GM18909 (cell line): ENCODE data around the gene EFNA1.

ENCODE experiments used
- ATAC-seq: cut with Tn5 transposase; IDR thresholded peaks from one replicate; pipeline ENCODE4 v1.9.1; 2021; ENCODE audit warnings: mild to moderate bottlenecking; ENCODE audit not compliant: unreplicated experiment, poor library complexity

Gene EFNA1

DNA sequence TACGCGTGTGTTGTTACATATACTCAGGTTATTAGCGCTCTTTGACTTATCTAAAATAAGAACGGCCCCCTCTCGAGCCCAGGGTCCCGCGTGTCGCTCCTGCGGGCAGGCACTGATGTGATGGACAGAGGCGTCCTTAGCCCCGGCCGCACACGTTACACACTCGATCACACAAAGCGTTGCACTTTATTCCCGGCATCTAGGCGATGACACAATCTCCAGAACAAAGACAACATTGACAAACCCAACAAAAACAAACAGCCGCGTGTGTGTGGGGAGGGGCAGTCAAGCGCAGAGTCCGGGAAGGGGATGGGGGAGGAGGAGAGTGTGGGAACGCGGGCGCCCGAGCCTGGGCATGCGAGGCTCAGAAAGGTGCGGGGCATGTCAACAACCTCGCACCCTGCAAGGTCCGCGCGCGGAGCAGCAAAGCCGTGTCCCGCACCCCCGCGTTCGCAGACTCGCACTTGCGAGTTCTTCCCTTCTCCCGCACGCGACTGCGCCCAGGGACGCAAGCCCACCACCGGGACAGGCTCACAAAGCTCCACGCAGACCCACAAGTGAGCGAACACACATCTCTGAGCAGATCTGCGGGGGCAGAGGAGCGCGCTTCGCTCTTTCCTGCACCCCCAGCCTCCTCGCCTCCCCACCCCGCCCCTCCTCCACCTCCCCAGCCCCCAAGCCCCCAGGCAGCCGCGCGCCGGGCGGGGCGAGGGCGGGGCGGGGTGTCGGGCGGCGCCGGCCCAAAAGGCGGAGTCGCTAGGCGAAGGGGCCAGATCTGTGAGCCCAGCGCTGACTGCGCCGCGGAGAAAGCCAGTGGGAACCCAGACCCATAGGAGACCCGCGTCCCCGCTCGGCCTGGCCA lies at the start of gene EFNA1:
Gene EFNA1 (plus strand): TSS at position 772 of the 862 bp plus-strand sequence. CDS start 102 bp downstream, outside the sequence.
- ATAC-seq, result no peak

- ATAC-seq, result peak; percentile 46
These were observed 49.0 kb upstream of the EFNA1 start, which contains the start of gene EFNA3 for GRCh38 chr1:155078469-155079209. TSS of gene EFNA3 (plus strand) at chr1:155078837. CDS start at chr1:155078942, 105 bp downstream.

DNA sequence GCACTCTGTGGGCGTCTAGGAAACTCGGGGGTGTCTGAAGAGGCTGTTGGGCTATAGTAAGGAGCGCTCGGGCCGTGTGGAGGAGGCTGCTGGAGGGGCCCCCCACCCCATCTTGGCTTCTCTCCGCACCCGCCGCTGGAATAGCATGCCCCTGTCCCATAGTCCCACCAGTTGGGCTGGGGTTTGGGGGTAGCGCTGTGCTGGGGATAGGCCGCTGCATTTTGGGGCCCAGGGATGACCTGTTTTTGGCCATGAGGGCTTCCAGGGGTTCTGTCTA lies 48.5 kb upstream of the EFNA1 start:
- ATAC-seq, result no peak

DNA sequence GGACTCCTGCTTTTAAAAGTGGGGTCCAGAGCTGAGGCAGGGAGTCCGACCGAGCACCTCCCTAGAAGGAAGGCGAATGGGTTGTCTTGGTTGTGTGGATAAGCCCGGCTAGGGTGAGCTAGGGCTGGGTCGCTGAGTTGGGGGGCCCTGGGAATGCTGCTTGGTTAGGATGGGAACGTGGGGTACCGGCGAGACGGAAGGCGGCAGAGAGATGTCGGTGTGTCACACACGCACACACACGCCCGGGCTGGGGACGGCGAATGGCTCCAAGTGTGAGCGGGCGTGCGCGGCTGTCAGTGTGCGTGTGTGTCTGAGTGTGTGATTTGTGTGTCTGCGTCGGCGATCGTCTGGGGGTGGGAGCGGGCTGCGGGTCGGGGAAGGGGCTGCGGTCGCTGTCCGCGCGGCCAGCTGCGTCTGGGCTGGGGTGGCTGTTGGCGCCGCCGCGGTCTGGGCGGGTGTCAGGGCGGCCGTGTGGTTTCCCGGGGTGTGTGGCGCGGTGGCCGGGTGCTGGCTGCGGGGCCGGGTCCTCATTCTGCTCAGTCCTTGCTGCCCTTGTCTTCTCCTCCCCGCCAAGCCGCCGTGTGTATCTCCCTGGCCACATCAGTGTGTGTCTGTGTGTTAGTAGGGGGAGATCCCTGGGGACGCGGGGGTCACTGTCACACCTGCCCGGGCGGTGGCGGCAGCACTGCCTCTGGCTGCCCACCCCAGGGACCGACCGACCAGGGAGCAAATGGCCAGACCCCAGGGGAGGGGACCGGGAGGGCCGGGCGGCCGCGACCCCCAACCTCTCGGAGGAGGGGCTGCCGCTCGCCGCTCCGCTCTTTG lies 48.0 kb upstream of the EFNA1 start:
- no peak for ATAC-seq

GRCh38 chr1:155080312-155081228 lies 47.1 kb upstream of the EFNA1 start:
- ATAC-seq, result no peak

DNA sequence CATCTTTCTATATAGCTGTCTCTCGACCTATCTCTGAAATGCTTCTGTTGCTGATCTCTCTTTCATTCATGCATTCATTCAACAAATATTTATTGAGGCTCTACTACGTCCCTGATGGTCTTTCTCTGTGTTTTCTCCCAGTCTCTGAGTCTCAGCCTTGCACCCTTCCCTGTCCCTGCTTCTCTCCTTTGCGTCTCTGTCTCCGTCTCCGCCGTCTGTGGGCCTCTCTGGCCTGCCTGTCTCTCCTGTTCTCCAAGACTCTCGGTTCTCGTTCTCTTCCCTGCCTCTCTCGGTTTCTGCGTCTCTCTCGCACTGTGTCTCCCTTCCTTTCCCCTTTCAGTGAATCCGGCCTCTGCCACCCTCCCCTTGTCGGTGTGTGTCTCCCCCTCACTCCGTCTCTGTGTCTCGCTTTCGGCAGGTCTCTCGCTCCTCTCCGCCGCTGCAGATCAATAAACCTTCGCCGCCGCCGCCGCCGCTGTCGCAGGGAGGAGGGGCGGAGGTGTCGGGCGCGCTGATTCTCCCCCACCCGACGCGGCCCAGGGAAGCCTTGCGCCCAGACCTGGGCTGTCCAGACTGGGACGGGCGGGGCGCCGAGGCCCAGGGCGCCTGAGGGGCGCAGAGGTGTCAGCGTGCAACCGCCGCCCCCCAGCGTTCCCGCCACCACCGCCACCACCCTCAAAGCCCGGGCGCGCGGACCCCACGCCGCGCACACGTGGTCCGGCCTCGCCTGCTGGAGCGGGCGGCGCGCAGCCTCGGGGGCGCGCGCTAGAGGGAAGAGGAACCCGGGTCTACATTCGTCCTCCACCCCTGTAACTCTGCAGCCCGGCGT lies 46.0 kb upstream of the EFNA1 start:
- ATAC-seq, result no peak

- ATAC-seq, result no peak
These were observed 45.2 kb upstream of the EFNA1 start for GRCh38 chr1:155082301-155083051.

GRCh38 chr1:155083052-155083541 lies 44.6 kb upstream of the EFNA1 start:
- no peak for ATAC-seq

- ATAC-seq, result peak; percentile 1
These were observed 43.6 kb upstream of the EFNA1 start for GRCh38 chr1:155083865-155084721.

DNA sequence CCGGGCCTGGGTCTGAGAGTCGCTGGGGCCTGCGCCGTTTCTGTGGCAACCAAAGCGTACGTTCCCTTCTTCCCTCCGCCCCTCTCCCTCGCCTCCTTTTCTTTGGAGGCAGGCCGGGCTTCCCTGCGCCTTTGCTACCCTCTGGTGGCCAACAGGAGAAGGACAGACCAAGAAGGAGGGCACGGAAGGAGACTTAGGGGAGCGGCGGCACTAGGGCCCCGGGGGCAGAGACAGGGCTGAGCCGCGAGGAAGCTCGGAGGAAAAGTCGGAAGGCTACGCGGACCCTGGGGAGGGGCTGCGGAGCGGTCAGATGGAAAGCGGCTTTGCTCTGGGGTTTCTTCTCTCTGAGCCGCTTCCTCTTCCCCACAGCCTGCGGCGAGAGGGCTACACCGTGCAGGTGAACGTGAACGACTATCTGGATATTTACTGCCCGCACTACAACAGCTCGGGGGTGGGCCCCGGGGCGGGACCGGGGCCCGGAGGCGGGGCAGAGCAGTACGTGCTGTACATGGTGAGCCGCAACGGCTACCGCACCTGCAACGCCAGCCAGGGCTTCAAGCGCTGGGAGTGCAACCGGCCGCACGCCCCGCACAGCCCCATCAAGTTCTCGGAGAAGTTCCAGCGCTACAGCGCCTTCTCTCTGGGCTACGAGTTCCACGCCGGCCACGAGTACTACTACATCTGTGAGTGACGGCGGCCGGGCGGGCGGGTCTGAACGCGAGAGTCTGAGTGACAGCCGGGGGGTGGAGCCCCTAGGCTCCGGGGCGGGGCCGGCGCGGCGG lies 42.8 kb upstream of the EFNA1 start:
- ATAC-seq, result peak; percentile 78

- ATAC-seq, result no peak
These were observed 42.1 kb upstream of the EFNA1 start for GRCh38 chr1:155085504-155086127.

DNA sequence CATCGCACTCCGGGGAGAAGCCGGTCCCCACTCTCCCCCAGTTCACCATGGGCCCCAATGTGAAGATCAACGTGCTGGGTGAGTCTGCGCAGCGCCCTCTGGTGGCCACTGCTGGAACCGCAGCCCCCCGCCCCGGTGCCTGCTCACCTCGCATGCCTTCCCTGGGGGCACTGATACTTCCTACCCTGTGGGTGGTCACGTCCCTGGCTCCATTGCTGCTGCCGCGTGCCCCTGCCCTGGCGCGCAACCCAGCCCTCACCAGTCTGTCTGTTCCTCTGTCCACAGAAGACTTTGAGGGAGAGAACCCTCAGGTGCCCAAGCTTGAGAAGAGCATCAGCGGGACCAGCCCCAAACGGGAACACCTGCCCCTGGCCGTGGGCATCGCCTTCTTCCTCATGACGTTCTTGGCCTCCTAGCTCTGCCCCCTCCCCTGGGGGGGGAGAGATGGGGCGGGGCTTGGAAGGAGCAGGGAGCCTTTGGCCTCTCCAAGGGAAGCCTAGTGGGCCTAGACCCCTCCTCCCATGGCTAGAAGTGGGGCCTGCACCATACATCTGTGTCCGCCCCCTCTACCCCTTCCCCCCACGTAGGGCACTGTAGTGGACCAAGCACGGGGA lies 41.4 kb upstream of the EFNA1 start:
- no peak for ATAC-seq

DNA sequence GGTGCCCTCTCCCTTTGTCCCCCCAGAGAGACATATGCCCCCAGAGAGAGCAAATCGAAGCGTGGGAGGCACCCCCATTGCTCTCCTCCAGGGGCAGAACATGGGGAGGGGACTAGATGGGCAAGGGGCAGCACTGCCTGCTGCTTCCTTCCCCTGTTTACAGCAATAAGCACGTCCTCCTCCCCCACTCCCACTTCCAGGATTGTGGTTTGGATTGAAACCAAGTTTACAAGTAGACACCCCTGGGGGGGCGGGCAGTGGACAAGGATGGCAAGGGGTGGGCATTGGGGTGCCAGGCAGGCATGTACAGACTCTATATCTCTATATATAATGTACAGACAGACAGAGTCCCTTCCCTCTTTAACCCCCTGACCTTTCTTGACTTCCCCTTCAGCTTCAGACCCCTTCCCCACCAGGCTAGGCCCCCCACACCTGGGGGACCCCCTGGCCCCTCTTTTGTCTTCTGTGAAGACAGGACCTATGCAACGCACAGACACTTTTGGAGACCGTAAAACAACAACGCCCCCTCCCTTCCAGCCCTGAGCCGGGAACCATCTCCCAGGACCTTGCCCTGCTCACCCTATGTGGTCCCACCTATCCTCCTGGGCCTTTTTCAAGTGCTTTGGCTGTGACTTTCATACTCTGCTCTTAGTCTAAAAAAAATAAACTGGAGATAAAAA lies 40.7 kb upstream of the EFNA1 start:
- no peak for ATAC-seq

DNA sequence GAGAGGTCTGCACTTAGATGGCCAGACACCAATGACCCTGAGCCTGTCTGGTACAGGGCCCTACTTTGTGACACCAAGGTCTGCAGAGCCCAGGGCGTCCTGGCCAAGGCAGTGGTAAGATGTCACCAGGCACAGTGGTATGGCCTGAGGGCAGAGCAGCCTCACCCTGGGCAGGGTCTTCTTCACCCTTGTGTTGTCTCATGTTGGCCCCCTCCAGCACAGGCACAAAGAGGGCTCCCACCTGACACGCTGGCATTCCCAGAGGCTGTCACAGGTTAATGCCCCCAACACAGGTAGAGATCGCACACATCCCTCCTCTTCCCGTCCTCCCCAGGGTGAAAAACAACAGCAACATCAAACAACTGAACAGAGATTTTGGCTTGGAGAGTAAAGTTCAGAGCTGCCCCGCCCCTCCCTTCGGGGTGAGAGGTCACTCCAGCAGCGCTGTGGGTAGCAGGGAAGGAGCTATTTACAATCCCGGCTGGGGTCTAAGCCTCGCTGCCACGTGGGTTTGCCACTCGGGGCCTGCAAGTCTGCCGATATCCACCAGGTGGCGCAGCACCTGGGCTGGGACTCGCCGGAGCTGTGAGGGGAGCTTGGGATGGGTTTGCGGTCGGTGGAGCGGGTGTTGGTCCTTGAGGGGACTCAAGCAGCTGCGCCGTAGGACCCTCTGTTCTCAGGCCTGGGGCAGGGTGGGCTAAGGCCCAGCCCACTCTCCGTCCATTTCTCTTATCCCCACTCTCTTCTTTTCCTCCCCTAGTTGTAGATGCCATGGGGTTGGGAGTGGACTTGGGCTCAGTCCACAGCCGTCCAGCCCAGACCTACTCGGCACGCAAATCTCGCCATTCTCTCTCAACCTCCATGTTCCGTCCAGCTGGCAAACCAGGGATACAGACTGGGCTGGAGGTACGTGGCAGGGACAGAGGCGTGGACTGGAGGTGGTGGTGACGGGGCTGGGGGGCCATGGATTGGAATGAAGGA lies 36.3 kb upstream of the EFNA1 start:
- no peak for ATAC-seq
